Neural progenitor cell (in vitro differentiated cells): ENCODE results near the gene SHISA5. TPM values are rescaled to one million over a fixed set of nuclear protein-coding genes. Genes with fewer than 3 reads are reported as not detected.

ENCODE experiments used
- DNase-seq: peaks from one replicate; pipeline ENCODE4 v3.0.0-alpha.2; 2016; ENCODE audit warnings: low spot score
- H2AFZ ChIP-seq: fragments of 200-600 bp; sonication (generic); replicated peaks from 2 replicates; pipeline ENCODE4 v1.6.1; 2016; ENCODE audit warnings: antibody characterized with exemption
- H3F3A ChIP-seq: fragments of 200-600 bp; sonication (generic); 2 replicates; pipeline ENCODE4 v1.6.1; 2016; ENCODE audit warnings: antibody characterized with exemption, low read depth
- H3K27ac ChIP-seq: fragments of 200-600 bp; sonication (generic); 2 replicates; pipeline ENCODE4 v1.5.1; 2016; ENCODE audit warnings: mild to moderate bottlenecking
- H3K27me3 ChIP-seq: fragments of 200-600 bp; sonication (generic); 2 replicates; pipeline ENCODE4 v1.6.1; 2016; ENCODE audit warnings: mild to moderate bottlenecking, moderate library complexity
- H3K36me3 ChIP-seq: fragments of 200-600 bp; sonication (generic); 2 replicates; pipeline ENCODE4 v1.5.1; 2016
- H3K4me1 ChIP-seq: fragments of 200-600 bp; sonication (generic); 2 replicates; pipeline ENCODE4 v1.6.1; 2016; ENCODE audit warnings: mixed run types
- H3K4me2 ChIP-seq: fragments of 200-600 bp; sonication (generic); 2 replicates; pipeline ENCODE4 v1.6.1; 2016
- H3K4me3 ChIP-seq: fragments of 200-600 bp; sonication (generic); 2 replicates; pipeline ENCODE4 v1.5.1; 2016
- H3K79me2 ChIP-seq: fragments of 200-600 bp; sonication (generic); 2 replicates; pipeline ENCODE4 v1.6.1; 2016; ENCODE audit warnings: low read depth
- H3K9ac ChIP-seq: fragments of 200-600 bp; sonication (generic); 2 replicates; pipeline ENCODE4 v1.6.1; 2016
- H3K9me3 ChIP-seq: fragments of 200-600 bp; sonication (generic); 2 replicates; pipeline ENCODE4 v1.5.1; 2016; ENCODE audit warnings: low read depth
- H4K20me1 ChIP-seq: fragments of 200-600 bp; sonication (generic); 2 replicates; pipeline ENCODE4 v1.6.1; 2016; ENCODE audit warnings: low read depth
- H3K27ac Mint-ChIP-seq: 3 replicates; pipeline ENCODE4 v1.8.0; 2021; ENCODE audit warnings: mixed read lengths
- H3K27me3 Mint-ChIP-seq: 2 replicates; pipeline ENCODE4 v1.8.0; 2022; ENCODE audit warnings: low read depth, mild to moderate bottlenecking, inconsistent platforms, moderate library complexity, mixed read lengths; ENCODE audit not compliant: insufficient read depth
- H3K36me3 Mint-ChIP-seq: 3 replicates; pipeline ENCODE4 v1.8.0; 2021; ENCODE audit warnings: mixed read lengths
- H3K4me1 Mint-ChIP-seq: 3 replicates; pipeline ENCODE4 v1.8.0; 2021; ENCODE audit warnings: mixed read lengths
- H3K4me3 Mint-ChIP-seq: 3 replicates; pipeline ENCODE4 v1.8.0; 2021; ENCODE audit warnings: mild to moderate bottlenecking, moderate library complexity, mixed read lengths
- H3K9me3 Mint-ChIP-seq: 3 replicates; pipeline ENCODE4 v1.8.0; 2020; ENCODE audit warnings: mixed read lengths
- CTCF ChIP-seq: fragments of 200-600 bp; sonication (generic); IDR thresholded peaks from 2 replicates; pipeline ENCODE4 v1.5.1; 2017; ENCODE audit warnings: antibody characterized with exemption, mild to moderate bottlenecking
- EZH2 ChIP-seq: fragments of 200-600 bp; sonication (generic); IDR thresholded peaks from 2 replicates; pipeline ENCODE4 v1.6.1; 2017; ENCODE audit warnings: antibody characterized with exemption, mild to moderate bottlenecking, moderate library complexity
- EZH2phosphoT487 ChIP-seq: fragments of 200-600 bp; sonication (generic); IDR thresholded peaks from 2 replicates; pipeline ENCODE4 v1.6.1; 2017; ENCODE audit warnings: antibody characterized with exemption
- total RNA-seq: library from RNA; depleted of rRNA; stranded (reverse); fragments of >200 nt; gene quantifications from 2 replicates; pipeline ENCODE4 v1.2.3, GENCODE V29; 2015; ENCODE audit warnings: low replicate concordance

The SHISA5 gene
- total RNA-seq, 1 donor from 2014 or later = 54.8 TPM

GRCh38 chr3:48434591-48435222, 69.3 kb downstream of the SHISA5 start:
- peaks cover 4% of the 10 kb centered on the region for H3K36me3 Mint-ChIP-seq
- H4K20me1 ChIP-seq = no peaks in the 10 kb centered on the region
- H3K9me3 ChIP-seq = no peaks in the 10 kb centered on the region
- peaks cover 66% of the 10 kb centered on the region for H3F3A ChIP-seq
- H3K4me3 ChIP-seq = no peak overlapping the region
- peak overlapping the region; percentile 67 for H3K27ac Mint-ChIP-seq
- H3K4me1 Mint-ChIP-seq = peaks cover 30% of the 10 kb centered on the region
- H3K4me3 Mint-ChIP-seq = peak overlapping the region; percentile 30
- no peaks in the 10 kb centered on the region for H3K9me3 Mint-ChIP-seq
- H3K9ac ChIP-seq = no peak overlapping the region
- H3K36me3 ChIP-seq = no peaks in the 10 kb centered on the region
- TF ChIP-seq EZH2phosphoT487 = no peak
- TF ChIP-seq EZH2 = no peak
- TF ChIP-seq CTCF = no peak
- H2AFZ ChIP-seq = no peak overlapping the region
- peaks cover 40% of the 10 kb centered on the region for H3K79me2 ChIP-seq
- no peaks in the 10 kb centered on the region for H3K27me3 Mint-ChIP-seq
- peaks cover 20% of the 10 kb centered on the region for H3K4me1 ChIP-seq
- H3K4me2 ChIP-seq = no peak overlapping the region
- H3K27me3 ChIP-seq = no peaks in the 10 kb centered on the region
- H3K27ac ChIP-seq = no peak overlapping the region
- DNase-seq = no peak

- Mint-ChIP-seq H3K4me3 (peak overlapping the region; percentile 20), H3K27ac (peak overlapping the region; percentile 67)
- peak overlapping the region; percentile 71 for H3K27ac ChIP-seq
Observed at GRCh38 chr3:48433472-48434118, 70.4 kb downstream of the SHISA5 start.

GRCh38 chr3:48432411-48433371, 71.3 kb downstream of the SHISA5 start:
- Histone ChIP-seq H3K27ac (peak overlapping the region; percentile 57), H3K4me3 (no peak overlapping the region), H4K20me1 (peaks cover 9% of the 10 kb centered on the region), H2AFZ (no peak overlapping the region), H3K27me3 (no peaks in the 10 kb centered on the region), H3F3A (peaks cover 55% of the 10 kb centered on the region), H3K9ac (no peak overlapping the region), H3K4me1 (peaks cover 24% of the 10 kb centered on the region), H3K79me2 (peaks cover 43% of the 10 kb centered on the region), H3K4me2 (no peak overlapping the region), H3K9me3 (no peaks in the 10 kb centered on the region), H3K36me3 (no peaks in the 10 kb centered on the region)
- Mint-ChIP-seq H3K27me3 (no peaks in the 10 kb centered on the region), H3K4me1 (peaks cover 31% of the 10 kb centered on the region), H3K9me3 (no peaks in the 10 kb centered on the region), H3K4me3 (no peak overlapping the region), H3K27ac (no peak overlapping the region), H3K36me3 (peaks cover 4% of the 10 kb centered on the region)
- peak; percentile 76 for DNase-seq
- peak; percentile 35 for TF ChIP-seq CTCF
- no peak for TF ChIP-seq EZH2phosphoT487

More at GRCh38 chr3:48433472-48434118, 70.4 kb downstream of the SHISA5 start:
- Histone ChIP-seq H3K9ac (no peak overlapping the region), H3F3A (peaks cover 59% of the 10 kb centered on the region), H4K20me1 (no peaks in the 10 kb centered on the region), H3K4me3 (no peak overlapping the region), H3K27me3 (no peaks in the 10 kb centered on the region), H2AFZ (no peak overlapping the region), H3K4me2 (peak overlapping the region; percentile 45), H3K4me1 (peaks cover 17% of the 10 kb centered on the region), H3K9me3 (no peaks in the 10 kb centered on the region), H3K36me3 (no peaks in the 10 kb centered on the region), H3K79me2 (peaks cover 41% of the 10 kb centered on the region)
- H3K9me3 Mint-ChIP-seq = no peaks in the 10 kb centered on the region
- peaks cover 4% of the 10 kb centered on the region for H3K36me3 Mint-ChIP-seq
- H3K27me3 Mint-ChIP-seq = no peaks in the 10 kb centered on the region
- TF ChIP-seq EZH2 (no peak), CTCF (no peak), EZH2phosphoT487 (no peak)
- H3K4me1 Mint-ChIP-seq = peaks cover 23% of the 10 kb centered on the region
- peak; percentile 69 for DNase-seq
